K562 (cell line): ENCODE measurements around the gene PCBP4. TPM values are rescaled to one million over a fixed set of nuclear protein-coding genes. Genes with fewer than 3 reads are reported as not detected.

Experiments used
- BACH1 ChIP-seq: fragments of 200-800 bp; sonication (Bioruptor generic); IDR thresholded peaks from 2 replicates; pipeline ENCODE4 v1.6.1; 2016; ENCODE audit warnings: missing genetic modification characterization, missing compliant biosample characterization
- CBFB ChIP-seq: sonication (generic); formaldehyde crosslinking; IDR thresholded peaks from 2 replicates; pipeline ENCODE4 v1.4.0; 2020; ENCODE audit warnings: mild to moderate bottlenecking, missing genetic modification reagents
- ELF4 ChIP-seq: fragments of 450-650 bp; formaldehyde crosslinking; IDR thresholded peaks from 2 replicates; pipeline ENCODE4 v1.4.0; 2022; ENCODE audit warnings: missing genetic modification characterization
- GABPB2 ChIP-seq: fragments of 250-450 bp; sonication (Bioruptor Pico); conservative IDR thresholded peaks from 2 replicates; pipeline ENCODE4 v1.5.1; 2021; ENCODE audit warnings: mild to moderate bottlenecking
- GATAD2B ChIP-seq: fragments of 450-650 bp; IDR thresholded peaks from 2 replicates; pipeline ENCODE4 v1.6.1; 2017; ENCODE audit warnings: mild to moderate bottlenecking, borderline replicate concordance
- HINFP ChIP-seq: fragments of 450-650 bp; conservative IDR thresholded peaks from 2 replicates; pipeline ENCODE4 v1.6.1; 2016; ENCODE audit warnings: missing genetic modification characterization, low read depth, mild to moderate bottlenecking, control low read depth, missing compliant biosample characterization
- HOXB6 ChIP-seq: fragments of 250-450 bp; sonication (Bioruptor Pico); IDR thresholded peaks from 2 replicates; pipeline ENCODE4 v1.5.1; 2022; ENCODE audit warnings: mild to moderate bottlenecking, borderline replicate concordance
- KLF1 ChIP-seq: fragments of 450-650 bp; IDR thresholded peaks from 2 replicates; pipeline ENCODE4 v1.6.1; 2016; ENCODE audit warnings: missing genetic modification characterization, missing compliant biosample characterization
- MAFG ChIP-seq: fragments of 450-650 bp; conservative IDR thresholded peaks from 2 replicates; pipeline ENCODE4 v1.6.1; 2016; ENCODE audit warnings: missing genetic modification characterization, missing compliant biosample characterization
- MNT ChIP-seq, 2 experiments: fragments of 450-650 bp; conservative IDR thresholded peaks; 2 replicates each; pipeline ENCODE4 v1.6.1; 2017; ENCODE audit warnings: mild to moderate bottlenecking in 2 of 2, moderate library complexity in 2 of 2
- OTX1 ChIP-seq: fragments of 450-650 bp; formaldehyde crosslinking; IDR thresholded peaks from 2 replicates; pipeline ENCODE4 v1.4.0; 2022; ENCODE audit warnings: mild to moderate bottlenecking
- PHB2 ChIP-seq: fragments of 450-650 bp; IDR thresholded peaks from 2 replicates; pipeline ENCODE4 v1.6.1; 2017; ENCODE audit warnings: low read depth
- POLR2A ChIP-seq: fragments of 450-650 bp; conservative IDR thresholded peaks from 2 replicates; pipeline ENCODE4 v1.6.1; 2016
- PRPF4 ChIP-seq: fragments of 200-400 bp; formaldehyde crosslinking; IDR thresholded peaks from one replicate; pipeline ENCODE4 v1.6.1; 2017; ENCODE audit warnings: low read length, low read depth, mild to moderate bottlenecking; ENCODE audit not compliant: insufficient read depth, poor library complexity, severe bottlenecking
- SIN3A ChIP-seq, 2 experiments: fragments of 150-350 bp in 1 of 2; IDR thresholded peaks; 2 replicates each; pipeline ENCODE4 v1.6.1; 2011 to 2016; ENCODE audit warnings: borderline replicate concordance in 2 of 2, low read depth in 2 of 2, low read length in 2 of 2, mild to moderate bottlenecking in 2 of 2, moderate library complexity in 2 of 2; ENCODE audit not compliant: control insufficient read depth in 1 of 2
- SMAD1 ChIP-seq: fragments of 150-350 bp; IDR thresholded peaks from 2 replicates; pipeline ENCODE4 v1.6.1; 2014; ENCODE audit warnings: low read length, low read depth; ENCODE audit not compliant: partially characterized antibody
- SOX6 ChIP-seq: fragments of 450-650 bp; IDR thresholded peaks from 2 replicates; pipeline ENCODE4 v1.6.1; 2014; ENCODE audit warnings: mild to moderate bottlenecking
- THAP7 ChIP-seq: fragments of 250-450 bp; sonication (Bioruptor Pico); IDR thresholded peaks from 2 replicates; pipeline ENCODE4 v1.5.0; 2021
- USF2 ChIP-seq: sonication (generic); formaldehyde crosslinking; IDR thresholded peaks from 2 replicates; pipeline ENCODE4 v1.5.0; 2020; ENCODE audit warnings: missing genetic modification reagents
- ZNF133 ChIP-seq: fragments of 250-450 bp; sonication (Bioruptor Pico); IDR thresholded peaks from 2 replicates; pipeline ENCODE4 v1.4.0; 2020; ENCODE audit warnings: mild to moderate bottlenecking
- ZNF398 ChIP-seq: fragments of 250-450 bp; sonication (Bioruptor Pico); IDR thresholded peaks from 2 replicates; pipeline ENCODE4 v1.8.0; 2021; ENCODE audit warnings: moderate library complexity, mild to moderate bottlenecking, inconsistent platforms
- ZNF696 ChIP-seq: fragments of 250-450 bp; sonication (Bioruptor Pico); conservative IDR thresholded peaks from 2 replicates; pipeline ENCODE4 v1.4.0; 2020; ENCODE audit warnings: mild to moderate bottlenecking, moderate library complexity
- ZZZ3 ChIP-seq: fragments of 450-650 bp; IDR thresholded peaks from 2 replicates; pipeline ENCODE4 v1.6.1; 2016; ENCODE audit warnings: antibody characterized with exemption, mild to moderate bottlenecking, moderate library complexity
- polyA plus RNA-seq, 8 experiments: library from polyadenylated mRNA; depleted of rRNA in 4 of 8; stranded (reverse) in 5 of 8; unstranded in 3 of 8; fragments of >200 nt; fragmentation: Nextera tagmentation in 2 of 8; fragmentation: Illumina TruSeq in 1 of 8; extraction: Ambion mirVana in 2 of 8; extraction: Trizol in 1 of 8; gene quantifications; 2 replicates each; pipeline versions ENCODE4 v1.2.1 to v1.2.3, GENCODE V29; 2011 to 2014; ENCODE audit warnings: inconsistent platforms in 1 of 8, missing spikeins in 1 of 8
- total RNA-seq, 7 experiments: library from RNA; depleted of rRNA in 6 of 7; stranded (reverse); fragments of >200 nt in 6 of 7; fragmentation: Illumina TruSeq in 2 of 7; extraction: Trizol in 2 of 7; gene quantifications; 2 replicates each; pipeline versions ENCODE4 v1.2.1 to v1.2.3, GENCODE V29; 2011 to 2021; ENCODE audit warnings: low replicate concordance in 1 of 7

PCBP4 gene
- total and polyA plus RNA-seq, 9 of the 15 experiments (the other 6 are each of a cell fraction or from before 2014, with no cell fraction given): 0.06 to 5.8 (median 2.6) TPM

- 0 out of 2 replicates have a peak, but pooled peaks have one; percentile 16 for TF ChIP-seq SOX6
- TF ChIP-seq MAFG: no peak
- no peak for TF ChIP-seq PHB2
- no peak for TF ChIP-seq ZNF133 (CRISPR knock-in tag)
- TF ChIP-seq HINFP (tag): no peak
- TF ChIP-seq MNT (conservative IDR thresholded peaks at IDR 0.05): peak in 1 of 2 experiments; percentile 70; a peak in 2 of 4 replicates
- TF ChIP-seq USF2 (CRISPR knock-in tag): no peak
- TF ChIP-seq ZNF696 (CRISPR knock-in tag): no peak
- no peak for TF ChIP-seq BACH1 (tag)
- TF ChIP-seq ZNF398 (CRISPR knock-in tag): no peak
- TF ChIP-seq HOXB6 (CRISPR knock-in tag): no peak
- TF ChIP-seq KLF1 (tag): peak; percentile 58; the same call in 1 of the 2 replicates
- TF ChIP-seq THAP7 (CRISPR knock-in tag): no peak
- TF ChIP-seq ZZZ3: peak; percentile 99
- TF ChIP-seq PRPF4: peak; percentile 50
- no peak for TF ChIP-seq GATAD2B
- no peak for TF ChIP-seq OTX1 (CRISPR knock-in tag)
- no peak for TF ChIP-seq CBFB (CRISPR knock-in tag)
- TF ChIP-seq ELF4 (CRISPR knock-in tag): no peak
- peak; percentile 98 for TF ChIP-seq POLR2A
- peak; percentile 86 for TF ChIP-seq SMAD1
- TF ChIP-seq SIN3A (IDR thresholded peaks at IDR 0.05; ENCODE audit: borderline replicate concordance in 2 of 2, control insufficient read depth in 1 of 2, low read depth in 2 of 2, low read length in 2 of 2): no peak
- no peak for TF ChIP-seq GABPB2
These were observed 28.3 kb upstream of the PCBP4 start, which contains the start of gene RPL29 (continued) for GRCh38 chr3:51995346-51996163.
